ENCODE results near the gene KL.

KL gene

GRCh38 chr13:33006134-33006533 is 10.1 kb upstream of the KL start:
- DNase-seq: no peak

- DNase-seq: no peak
Observed at GRCh38 chr13:33006638-33007037, 9.6 kb upstream of the KL start.

- no peak for DNase-seq
Observed at GRCh38 chr13:33007237-33007636, 9.0 kb upstream of the KL start.

DNA sequence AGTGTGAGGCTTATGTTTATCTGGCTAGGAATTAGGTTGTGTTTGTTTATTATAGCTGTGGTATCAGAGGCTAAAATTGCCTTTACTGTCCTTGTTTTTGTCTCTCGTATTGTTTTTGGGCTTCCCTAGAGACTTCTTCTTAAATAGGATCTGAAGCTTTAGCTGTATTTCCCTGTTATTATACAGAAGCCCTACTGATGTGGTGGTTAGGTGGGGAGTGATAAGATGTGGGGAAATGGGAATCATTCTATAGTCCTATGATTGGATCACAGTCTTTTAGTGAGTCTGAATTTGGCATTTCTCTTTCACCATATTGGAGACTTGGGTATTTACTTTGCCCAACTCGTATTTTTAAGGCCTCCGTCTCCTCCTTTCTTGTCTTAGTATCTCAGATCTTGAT is 8.3 kb upstream of the KL start:
- DNase-seq: no peak

DNA sequence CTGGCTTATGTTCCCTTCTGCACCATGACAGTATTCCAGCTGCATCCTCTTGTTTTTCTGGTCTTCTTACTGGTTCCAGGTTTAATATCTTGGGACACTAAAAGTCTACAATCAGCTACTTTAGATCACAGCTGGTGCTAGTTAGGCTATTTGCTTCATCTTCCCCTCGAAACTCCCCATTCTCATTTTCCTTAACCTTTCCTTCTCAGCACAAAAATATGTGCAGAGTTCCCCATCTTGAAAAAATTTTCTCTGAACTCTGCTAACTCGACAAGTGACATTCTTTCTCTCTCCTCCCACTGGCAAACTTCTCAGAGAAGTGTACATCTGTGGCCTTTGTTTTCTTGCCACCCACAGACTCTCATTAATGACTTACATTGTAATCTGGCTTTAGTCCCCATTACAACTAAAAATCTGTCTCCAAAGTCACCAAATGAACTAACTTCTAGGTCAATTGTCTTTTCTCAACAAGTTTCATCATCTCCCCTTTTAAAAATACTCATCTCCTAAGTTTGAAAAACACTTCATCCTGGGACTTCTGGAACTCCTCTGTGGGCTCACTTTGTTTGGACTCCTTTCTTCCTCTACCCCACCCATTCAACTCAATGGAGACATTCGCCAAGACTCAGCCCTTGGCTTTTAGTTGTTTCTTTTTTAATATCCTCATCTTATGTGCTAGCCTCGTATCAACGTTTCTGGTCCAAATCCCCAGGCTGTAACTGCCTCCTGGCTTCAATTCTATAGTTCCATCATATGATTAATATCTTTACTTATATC is 7.1 kb upstream of the KL start:
- DNase-seq: no peak

- no peak for DNase-seq
Observed at GRCh38 chr13:33011828-33012470, 4.3 kb upstream of the KL start.

DNA sequence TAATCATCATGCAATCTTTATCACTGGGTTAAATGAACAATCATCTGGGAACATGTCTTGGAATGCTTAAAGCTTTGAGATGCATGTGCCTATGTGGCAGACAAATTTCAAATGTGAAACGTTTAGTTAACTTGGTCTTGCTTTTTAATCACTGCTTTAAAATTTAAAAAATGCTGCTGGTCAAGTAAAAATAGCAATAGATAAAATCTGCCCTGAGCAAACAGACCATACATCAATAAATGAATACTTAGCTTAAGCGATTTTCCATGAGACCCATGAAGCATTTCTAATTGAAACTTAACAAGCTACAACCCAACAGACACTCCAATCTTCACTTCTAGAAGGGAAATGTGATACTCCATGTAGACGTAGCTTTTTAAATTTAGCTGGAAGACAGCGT is 1.9 kb upstream of the KL start:
- DNase-seq: no peak

DNA sequence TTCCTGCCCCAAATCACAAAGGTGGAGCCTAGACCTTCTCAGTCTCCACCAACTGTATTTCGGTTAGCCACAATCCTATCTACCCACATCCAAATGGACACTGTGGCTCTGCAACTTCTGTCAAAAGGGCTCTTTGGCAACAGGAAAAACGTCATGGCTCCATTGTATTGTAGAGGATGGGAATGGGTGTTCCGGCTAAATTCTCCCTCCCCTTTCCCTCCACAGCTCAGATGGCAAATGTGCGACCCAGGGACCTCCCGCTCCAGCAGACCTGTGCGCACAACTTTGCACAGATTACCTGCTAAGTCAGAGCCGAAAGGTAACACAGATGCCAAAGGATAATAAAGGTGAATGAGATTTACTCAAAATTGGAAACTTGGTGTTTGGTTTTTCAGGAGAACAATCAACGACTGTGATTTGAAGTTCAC is 968 bp upstream of the KL start:
- no peak for DNase-seq

DNA sequence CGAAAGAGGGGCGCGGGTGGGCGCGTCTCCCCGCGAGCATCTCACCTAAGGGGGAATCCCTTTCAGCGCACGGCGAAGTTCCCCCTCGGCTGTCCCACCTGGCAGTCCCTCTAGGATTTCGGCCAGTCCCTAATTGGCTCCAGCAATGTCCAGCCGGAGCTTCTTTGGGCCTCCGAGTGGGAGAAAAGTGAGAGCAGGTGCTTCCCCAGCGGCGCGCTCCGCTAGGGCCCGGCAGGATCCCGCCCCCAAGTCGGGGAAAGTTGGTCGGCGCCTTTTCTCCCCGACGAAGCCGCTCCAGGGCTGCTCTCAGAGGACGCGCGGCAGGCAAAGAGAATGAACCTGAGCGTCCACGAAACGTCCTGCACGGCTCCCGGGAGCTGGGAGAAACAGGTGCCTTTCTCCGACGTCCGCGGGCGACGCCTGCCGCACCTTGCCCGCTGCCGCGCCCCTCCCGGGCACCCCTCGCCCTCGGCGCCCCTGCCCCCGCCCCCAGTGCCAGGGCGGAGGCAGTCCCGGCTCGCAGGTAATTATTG is 366 bp upstream of the KL start:
- DNase-seq: no peak

GRCh38 chr13:33017323-33017929 is 1.2 kb downstream of the KL start:
- DNase-seq: peak; percentile 43

DNA sequence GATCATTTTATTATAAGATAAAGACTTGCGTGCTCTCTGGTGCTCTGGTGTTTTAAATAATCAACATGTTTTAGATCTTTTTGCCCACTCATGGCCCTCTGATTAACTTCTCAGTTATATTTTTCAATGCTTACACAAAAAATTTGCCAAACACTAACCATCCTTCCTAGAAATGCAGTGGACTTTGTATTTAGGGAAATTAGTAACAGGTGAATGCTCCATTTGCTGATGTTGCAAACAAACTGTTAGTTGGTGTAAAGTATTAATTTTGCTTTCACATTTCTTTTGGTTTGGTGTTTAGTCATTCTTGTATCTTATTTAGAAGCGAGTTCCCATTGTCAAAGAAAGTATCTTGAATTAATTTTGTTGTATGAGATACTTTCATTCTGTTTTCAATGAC is 2.7 kb downstream of the KL start:
- DNase-seq: no peak

GRCh38 chr13:33022986-33023385 is 6.8 kb downstream of the KL start:
- no peak for DNase-seq

DNA sequence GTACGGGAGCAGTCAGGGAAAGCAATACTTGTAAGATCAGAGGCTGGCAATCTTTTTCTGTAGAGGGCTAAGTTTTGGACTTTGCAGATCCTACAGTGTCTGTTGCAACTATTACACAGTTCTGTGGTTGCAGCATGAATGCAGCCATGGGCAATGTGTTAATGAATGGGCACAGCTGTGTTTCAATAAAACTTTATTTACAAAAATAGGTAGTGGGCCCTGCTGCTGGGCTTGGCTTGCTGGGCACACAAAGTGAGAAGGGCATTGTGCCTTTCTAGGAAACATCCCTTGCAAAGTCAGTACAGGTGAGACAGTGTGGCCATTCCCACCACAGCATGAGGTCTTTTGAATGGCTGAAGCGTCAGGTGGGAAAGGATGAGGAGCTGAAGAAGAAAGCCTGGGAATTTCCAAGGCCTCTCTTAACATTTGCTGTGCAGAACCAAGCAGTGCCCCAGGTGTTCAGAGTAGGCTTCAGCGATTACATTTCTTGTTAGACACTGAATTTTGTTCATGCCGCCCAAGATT is 9.1 kb downstream of the KL start:
- no peak for DNase-seq

GRCh38 chr13:33026489-33027152 is 10.4 kb downstream of the KL start:
- DNase-seq: no peak

DNA sequence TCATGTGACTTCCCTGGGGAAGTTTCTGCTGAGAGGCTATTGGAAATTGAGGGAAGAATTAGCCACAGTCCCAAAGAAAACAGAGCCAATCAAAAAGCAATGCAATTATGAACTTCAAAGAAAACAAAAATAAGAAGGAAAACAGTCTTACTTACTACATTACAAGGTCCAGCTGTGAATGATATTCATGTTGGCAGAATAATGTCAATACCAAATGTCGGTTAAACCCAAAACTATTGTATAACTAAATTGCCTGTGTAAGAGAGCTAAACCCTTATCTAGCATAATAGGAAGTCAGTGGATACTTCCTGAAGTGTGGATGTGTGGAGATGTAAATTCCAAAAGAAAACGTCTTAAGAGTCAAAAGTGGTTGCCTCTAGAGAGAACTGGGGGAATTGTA is 12.4 kb downstream of the KL start:
- DNase-seq: no peak

- DNase-seq: no peak
Observed at GRCh38 chr13:33031277-33031676, 15.1 kb downstream of the KL start.

DNA sequence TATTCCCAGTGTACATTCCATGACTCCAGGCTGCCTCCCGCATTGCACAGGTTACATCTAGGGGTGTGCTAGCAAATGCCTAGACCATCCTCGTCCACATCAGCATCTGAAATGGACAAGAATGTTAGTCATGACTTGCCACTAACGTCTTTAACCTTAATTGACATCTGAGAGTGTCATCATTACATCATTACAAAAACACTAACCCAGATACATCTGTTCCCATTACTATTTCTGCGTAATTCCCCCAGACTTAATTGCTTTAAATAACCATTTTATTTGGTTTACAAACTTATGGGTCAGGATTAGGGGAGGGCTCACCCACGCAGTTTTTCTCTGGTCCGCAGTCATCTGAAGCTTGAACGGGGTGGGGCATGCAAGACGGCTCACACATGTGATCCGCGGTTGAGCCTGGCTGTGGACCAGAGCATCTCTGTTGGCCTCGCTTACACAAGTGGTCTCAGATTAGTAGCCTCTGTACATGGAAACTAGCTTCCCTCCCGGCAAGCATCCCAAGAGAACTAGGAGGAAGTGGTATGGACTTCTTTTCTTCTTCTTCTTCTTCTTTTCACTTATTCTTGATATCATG is 15.9 kb downstream of the KL start:
- no peak for DNase-seq

- peak; percentile 31 for DNase-seq
Observed at GRCh38 chr13:33033051-33033812, 17.0 kb downstream of the KL start.

- no peak for DNase-seq
Observed at GRCh38 chr13:33033986-33034385, 17.8 kb downstream of the KL start.

DNA sequence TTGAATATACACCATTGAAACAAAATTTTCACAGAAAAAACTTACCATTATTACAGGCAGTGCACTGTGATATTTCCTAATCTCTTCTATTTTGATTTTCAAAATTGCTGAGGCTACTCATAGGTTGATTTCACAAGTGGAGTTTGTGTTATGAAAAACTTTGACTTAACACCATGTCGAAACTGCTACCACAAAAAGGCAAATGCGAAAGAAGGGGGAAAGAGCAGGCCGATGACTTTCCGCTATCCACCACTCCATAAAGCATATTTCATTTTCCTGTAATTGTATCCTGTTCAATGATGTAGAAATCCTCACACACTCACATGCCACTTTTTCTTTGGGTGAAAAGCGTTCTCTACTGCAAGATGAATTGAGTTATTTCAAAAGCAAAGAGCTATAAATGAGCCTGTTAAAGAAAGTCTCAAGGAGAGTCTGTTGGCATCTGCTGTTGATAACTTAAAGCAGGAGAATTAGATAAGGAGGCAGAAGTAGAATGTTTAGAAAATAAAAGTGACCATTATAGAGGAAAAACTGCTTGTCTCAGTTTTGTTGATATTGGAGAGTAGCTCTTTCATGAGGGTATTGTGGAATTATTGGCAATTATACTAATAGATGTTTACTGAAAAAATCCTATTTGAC is 18.8 kb downstream of the KL start:
- DNase-seq: no peak

- DNase-seq: no peak
Observed at GRCh38 chr13:33037673-33038072, 21.4 kb downstream of the KL start.

GRCh38 chr13:33040090-33040489 is 23.9 kb downstream of the KL start:
- DNase-seq: no peak
